Sigmoid colon (tissue), 4 donors: Measurements from ENCODE around the gene QPCT.

Source experiments
- EP300 ChIP-seq, 4 donors: sonication (generic); formaldehyde crosslinking; IDR thresholded peaks; one replicate each; pipeline ENCODE4 v1.6.1; 2017; ENCODE audit warnings: antibody characterized with exemption in 4 of 4
- POLR2A ChIP-seq, 2 donors: fragments of 450-650 bp; IDR thresholded peaks; one replicate each; pipeline ENCODE4 v1.6.1; 2016; ENCODE audit warnings: antibody characterized with exemption in 2 of 2, mild to moderate bottlenecking in 2 of 2, moderate library complexity in 2 of 2
- POLR2AphosphoS5 ChIP-seq, 4 donors: sonication (generic); formaldehyde crosslinking; IDR thresholded peaks; one replicate each; pipeline ENCODE4 v1.6.1; 2017; ENCODE audit warnings: antibody characterized with exemption in 4 of 4
- TF ChIP-seq, protein P1 (sequence below), 4 experiments: fragments of 450-650 bp in 3 of 4; fragments of 200-600 bp in 1 of 4; IDR thresholded peaks; one replicate each; pipeline ENCODE4 v1.5.1; 2016 to 2019; ENCODE audit warnings: antibody characterized with exemption in 4 of 4, mild to moderate bottlenecking in 3 of 4, moderate library complexity in 2 of 4

DNA sequence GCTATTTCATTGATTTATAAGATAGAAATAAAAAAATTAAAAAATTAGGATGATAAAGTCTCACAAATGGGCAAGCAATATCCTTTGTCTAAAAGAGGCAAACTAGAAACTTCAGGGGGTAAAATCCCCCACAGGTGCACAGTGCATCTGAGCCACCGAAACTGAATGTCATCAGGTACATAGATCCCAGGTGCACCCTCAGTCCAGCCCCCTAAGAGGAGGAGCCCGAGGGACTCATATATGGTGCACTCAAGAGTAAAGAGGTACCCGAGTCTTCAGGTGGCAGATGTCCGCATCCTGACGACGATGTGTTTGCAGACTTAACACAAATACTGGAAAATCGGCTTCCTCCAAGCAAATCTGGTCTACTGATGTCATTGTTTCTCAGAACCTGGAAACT, 11.3 kb downstream of the QPCT start:
- TF ChIP-seq, protein P1, sequence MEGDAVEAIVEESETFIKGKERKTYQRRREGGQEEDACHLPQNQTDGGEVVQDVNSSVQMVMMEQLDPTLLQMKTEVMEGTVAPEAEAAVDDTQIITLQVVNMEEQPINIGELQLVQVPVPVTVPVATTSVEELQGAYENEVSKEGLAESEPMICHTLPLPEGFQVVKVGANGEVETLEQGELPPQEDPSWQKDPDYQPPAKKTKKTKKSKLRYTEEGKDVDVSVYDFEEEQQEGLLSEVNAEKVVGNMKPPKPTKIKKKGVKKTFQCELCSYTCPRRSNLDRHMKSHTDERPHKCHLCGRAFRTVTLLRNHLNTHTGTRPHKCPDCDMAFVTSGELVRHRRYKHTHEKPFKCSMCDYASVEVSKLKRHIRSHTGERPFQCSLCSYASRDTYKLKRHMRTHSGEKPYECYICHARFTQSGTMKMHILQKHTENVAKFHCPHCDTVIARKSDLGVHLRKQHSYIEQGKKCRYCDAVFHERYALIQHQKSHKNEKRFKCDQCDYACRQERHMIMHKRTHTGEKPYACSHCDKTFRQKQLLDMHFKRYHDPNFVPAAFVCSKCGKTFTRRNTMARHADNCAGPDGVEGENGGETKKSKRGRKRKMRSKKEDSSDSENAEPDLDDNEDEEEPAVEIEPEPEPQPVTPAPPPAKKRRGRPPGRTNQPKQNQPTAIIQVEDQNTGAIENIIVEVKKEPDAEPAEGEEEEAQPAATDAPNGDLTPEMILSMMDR (IDR thresholded peaks at IDR 0.05) = no peak
- no peak for TF ChIP-seq EP300 (IDR thresholded peaks at IDR 0.05)
- TF ChIP-seq POLR2A (IDR thresholded peaks at IDR 0.05) = no peak
- TF ChIP-seq POLR2AphosphoS5 (IDR thresholded peaks at IDR 0.05) = no peak
